B cell (primary cell): ENCODE results near the gene ZSWIM4. TPM values are rescaled to one million over a fixed set of nuclear protein-coding genes. Genes with fewer than 3 reads are reported as not detected.

Experiments
- ATAC-seq: fragments of 200-7000 bp; cut with Tn5 transposase; one replicate; pipeline ENCODE4 v1.10.0; 2021; ENCODE audit warnings: low read depth, mild to moderate bottlenecking, moderate number of reproducible peaks, moderate library complexity
- CTCF ChIA-PET: fragments of 350-600 bp; sonication (Branson Sonifier 250); formaldehyde crosslinking; loops from one replicate; lab custom pipeline; 2021; ENCODE audit warnings: antibody characterized with exemption, inconsistent platforms; lab: Charles Lee
- POLR2A ChIA-PET: fragments of 350-600 bp; sonication (Branson Sonifier 250); formaldehyde crosslinking; loops from one replicate; lab custom pipeline; 2021; ENCODE audit warnings: antibody characterized with exemption; lab: Charles Lee
- DNase-seq: peaks from one replicate; pipeline ENCODE4 v3.0.0; 2013
- H2AFZ ChIP-seq: 2 replicates; pipeline ENCODE4 v1.6.1; 2012; ENCODE audit warnings: mild to moderate bottlenecking, low read depth, low read length; ENCODE audit not compliant: insufficient read depth, poor library complexity, severe bottlenecking
- H3K27ac ChIP-seq, 2 donors: 1 replicate in 1 of 2; 2 replicates in 1 of 2; pipeline ENCODE4 v1.5.1; 2012 to 2013; ENCODE audit warnings: low read length in 2 of 2, mild to moderate bottlenecking in 2 of 2, moderate library complexity in 1 of 2
- H3K27me3 ChIP-seq, 4 experiments: fragments of 200-600 bp in 1 of 4; sonication (generic) in 1 of 4; replicated peaks in 1 of 4; 1 replicate in 2 of 4; 2 replicates in 2 of 4; pipeline versions ENCODE4 v1.6.1 to v1.7.0; 2013 to 2016; ENCODE audit warnings: low read length in 3 of 4, mild to moderate bottlenecking in 2 of 4, mixed read lengths in 1 of 4, moderate library complexity in 1 of 4; ENCODE audit not compliant: insufficient read depth in 4 of 4, control insufficient read depth in 3 of 4; ENCODE audit errors: control extremely low read depth in 1 of 4
- H3K36me3 ChIP-seq, 2 experiments: replicated peaks in 1 of 2; 1 replicate in 1 of 2; 2 replicates in 1 of 2; pipeline versions ENCODE4 v1.6.1 to v1.7.1; 2013; ENCODE audit warnings: low read length in 1 of 2; ENCODE audit not compliant: insufficient read depth in 2 of 2, control insufficient read depth in 1 of 2; ENCODE audit errors: control extremely low read depth in 1 of 2, extremely low read depth in 1 of 2
- H3K4me1 ChIP-seq, 2 donors: fragments of 200-600 bp in 1 of 2; sonication (generic) in 1 of 2; 1 replicate in 1 of 2; 2 replicates in 1 of 2; pipeline versions ENCODE4 v1.5.1 to v1.6.1; 2013 to 2017; ENCODE audit warnings: low read length in 2 of 2; ENCODE audit not compliant: control insufficient read depth in 2 of 2, insufficient read depth in 2 of 2
- H3K4me2 ChIP-seq: replicated peaks from 2 replicates; pipeline ENCODE3; 2012; ENCODE audit warnings: mild to moderate bottlenecking, low read depth, low read length; ENCODE audit not compliant: poor library complexity, severe bottlenecking
- H3K4me3 ChIP-seq, 5 experiments: fragments of 200-600 bp in 1 of 5; sonication (generic) in 1 of 5; 1 replicate in 3 of 5; 2 replicates in 2 of 5; pipeline versions ENCODE4 v1.5.1 to v1.7.0; 2011 to 2016; ENCODE audit warnings: low read length in 4 of 5, mild to moderate bottlenecking in 4 of 5, low read depth in 2 of 5, control low read depth in 1 of 5, moderate library complexity in 1 of 5; ENCODE audit not compliant: insufficient read depth in 1 of 5; ENCODE audit errors: control extremely low read depth in 1 of 5, extremely low read depth in 1 of 5
- H3K79me2 ChIP-seq: fragments of 200-600 bp; sonication (generic); one replicate; pipeline ENCODE4 v1.6.0; 2016; ENCODE audit warnings: low read length; ENCODE audit not compliant: control insufficient read depth, insufficient read depth
- H3K9ac ChIP-seq: fragments of 200-600 bp; sonication (generic); 2 replicates; pipeline ENCODE4 v1.6.1; 2017; ENCODE audit warnings: mild to moderate bottlenecking, low read length, moderate library complexity
- H3K9me3 ChIP-seq, 3 donors: one replicate each; pipeline versions ENCODE4 v1.6.1 to v1.7.1; 2013; ENCODE audit warnings: low read length in 2 of 3; ENCODE audit not compliant: control insufficient read depth in 2 of 3, insufficient read depth in 1 of 3; ENCODE audit errors: control extremely low read depth in 1 of 3
- H4K20me1 ChIP-seq: 2 replicates; pipeline ENCODE4 v1.6.0; 2012; ENCODE audit warnings: mild to moderate bottlenecking, low read length; ENCODE audit not compliant: insufficient read depth, control insufficient read depth, poor library complexity, severe bottlenecking
- H3K27ac Mint-ChIP-seq: one replicate; pipeline ENCODE4 v1.8.0; 2021; ENCODE audit warnings: mixed read lengths
- H3K27me3 Mint-ChIP-seq: one replicate; pipeline ENCODE4 v1.8.0; 2021; ENCODE audit warnings: mixed read lengths
- H3K4me1 Mint-ChIP-seq: one replicate; pipeline ENCODE4 v1.8.0; 2021; ENCODE audit warnings: mixed read lengths
- H3K4me3 Mint-ChIP-seq: one replicate; pipeline ENCODE4 v1.8.0; 2021; ENCODE audit warnings: mixed read lengths
- H3K9me3 Mint-ChIP-seq: one replicate; pipeline ENCODE4 v1.8.0; 2022; ENCODE audit warnings: mixed read lengths; ENCODE audit not compliant: insufficient read depth
- EZH2 ChIP-seq: IDR thresholded peaks from 2 replicates; pipeline ENCODE4 v1.6.1; 2012; ENCODE audit warnings: borderline replicate concordance, low read depth, mild to moderate bottlenecking, moderate library complexity, low read length; ENCODE audit not compliant: insufficient read depth, poor library complexity, severe bottlenecking
- WGBS: methylation state at CpG from one replicate; pipeline ENCODE4 v1.1.5; 2013; ENCODE audit warnings: missing lambda C conversion rate; ENCODE audit not compliant: insufficient coverage; 5-methylcytosine and 5-hydroxymethylcytosine counted together
- intact Hi-C: fragments of 100-400 bp; cut with micrococcal nuclease; formaldehyde crosslinking; loops from one replicate; pipeline ENCODE4 v1.10.0; 2022
- polyA plus RNA-seq: library from polyadenylated mRNA; depleted of rRNA; stranded (reverse); fragments of >200 nt; gene quantifications from 2 replicates; pipeline ENCODE4 v1.2.3, GENCODE V29; 2012
- total RNA-seq, 2 donors: library from RNA; stranded (reverse); fragments of 120-200 nt in 1 of 2; gene quantifications; 1 replicate in 1 of 2; 2 replicates in 1 of 2; pipeline versions ENCODE4 v1.2.3 to v1.2.4, GENCODE V29; 2013 to 2022
- TF ChIP-seq, protein P1 (sequence below): fragments of 200-600 bp; IDR thresholded peaks from one replicate; pipeline ENCODE4 v1.8.0; 2022; ENCODE audit warnings: antibody characterized with exemption, mild to moderate bottlenecking

The ZSWIM4 gene
- total and polyA plus RNA-seq, 2 donors (not counting 1 experiment from before 2014, with no cell fraction given), result 2.6 to 10.6 TPM

- peak overlapping the region; percentile 54 for H2AFZ ChIP-seq
Observed at GRCh38 chr19:13865571-13866462, 70.6 kb downstream of the ZSWIM4 start.

More at GRCh38 chr19:13865571-13866462, 70.6 kb downstream of the ZSWIM4 start:
- H3K27me3 ChIP-seq, result peaks cover 0 to 59% (median 20%) of the 10 kb centered on the region in 4 experiments
- no peaks in the 10 kb centered on the region for H3K36me3 ChIP-seq
- H3K27me3 Mint-ChIP-seq, result peaks cover 49% of the 10 kb centered on the region
- H3K4me2 ChIP-seq, result peak overlapping the region; percentile 94
- H3K9me3 ChIP-seq, result peaks cover 0 to 7% (median 0%) of the 10 kb centered on the region in 3 donors
- H4K20me1 ChIP-seq, result no peaks in the 10 kb centered on the region
- intact Hi-C loops, result no loop called here
- no peak for ATAC-seq
- ChIA-PET CTCF (interaction anchor here (0.8 to 1.0 kb wide), 2 partner anchors 29 to 92 kb away, joined by 4 to 5 read pairs; partner anchors contain the start of gene C19orf53), POLR2A (interaction anchor here (0.6 to 0.7 kb wide), 4 partner anchors 14 to 653 kb away, joined by 3 to 5 read pairs (median 4); no protein-coding TSS in a partner anchor)
- peak overlapping the region; percentile 60 for H3K9ac ChIP-seq
- no peaks in the 10 kb centered on the region for H3K79me2 ChIP-seq
- H3K27ac ChIP-seq, result no peak overlapping the region
- TF ChIP-seq EZH2, result peak; percentile 95
- TF ChIP-seq, protein P1, sequence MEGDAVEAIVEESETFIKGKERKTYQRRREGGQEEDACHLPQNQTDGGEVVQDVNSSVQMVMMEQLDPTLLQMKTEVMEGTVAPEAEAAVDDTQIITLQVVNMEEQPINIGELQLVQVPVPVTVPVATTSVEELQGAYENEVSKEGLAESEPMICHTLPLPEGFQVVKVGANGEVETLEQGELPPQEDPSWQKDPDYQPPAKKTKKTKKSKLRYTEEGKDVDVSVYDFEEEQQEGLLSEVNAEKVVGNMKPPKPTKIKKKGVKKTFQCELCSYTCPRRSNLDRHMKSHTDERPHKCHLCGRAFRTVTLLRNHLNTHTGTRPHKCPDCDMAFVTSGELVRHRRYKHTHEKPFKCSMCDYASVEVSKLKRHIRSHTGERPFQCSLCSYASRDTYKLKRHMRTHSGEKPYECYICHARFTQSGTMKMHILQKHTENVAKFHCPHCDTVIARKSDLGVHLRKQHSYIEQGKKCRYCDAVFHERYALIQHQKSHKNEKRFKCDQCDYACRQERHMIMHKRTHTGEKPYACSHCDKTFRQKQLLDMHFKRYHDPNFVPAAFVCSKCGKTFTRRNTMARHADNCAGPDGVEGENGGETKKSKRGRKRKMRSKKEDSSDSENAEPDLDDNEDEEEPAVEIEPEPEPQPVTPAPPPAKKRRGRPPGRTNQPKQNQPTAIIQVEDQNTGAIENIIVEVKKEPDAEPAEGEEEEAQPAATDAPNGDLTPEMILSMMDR, result no peak
- no peaks in the 10 kb centered on the region for H3K9me3 Mint-ChIP-seq
- peak overlapping the region; percentile 78 for H3K4me3 Mint-ChIP-seq
- peak overlapping the region in 3 of 5 experiments; percentile 27 to 67 (median 50) for H3K4me3 ChIP-seq
- 2% methylated on average over 79 of the region's 82 CpGs for WGBS
- peaks cover 26 to 28% of the 10 kb centered on the region in 2 donors for H3K4me1 ChIP-seq
- H3K4me1 Mint-ChIP-seq, result peaks cover 27% of the 10 kb centered on the region
- peak; percentile 53 for DNase-seq
- H3K27ac Mint-ChIP-seq, result no peak overlapping the region
